HPDE6-E6E7 (cell line): ENCODE measurements around the gene PRR18.

Experiments used
- DNase-seq: peaks from one replicate; pipeline ENCODE4 v3.0.0; 2011; ENCODE audit warnings: missing footprints; ENCODE audit errors: extremely low spot score

PRR18 gene

GRCh38 chr6:166305562-166306117, 2.6 kb downstream of the PRR18 start:
- no peak for DNase-seq

- DNase-seq, result no peak
Measured at GRCh38 chr6:166304106-166304505, 4.1 kb downstream of the PRR18 start.

- DNase-seq, result no peak
Measured at GRCh38 chr6:166301611-166302529, 6.3 kb downstream of the PRR18 start.

- DNase-seq, result no peak
Measured at GRCh38 chr6:166300357-166300987, 7.7 kb downstream of the PRR18 start.

GRCh38 chr6:166297606-166298005, 10.6 kb downstream of the PRR18 start:
- DNase-seq, result no peak

GRCh38 chr6:166296035-166296883, 11.9 kb downstream of the PRR18 start:
- DNase-seq, result no peak

- DNase-seq, result no peak
Measured at GRCh38 chr6:166293731-166294584, 14.2 kb downstream of the PRR18 start.

GRCh38 chr6:166289207-166290060, 18.8 kb downstream of the PRR18 start:
- DNase-seq, result no peak

GRCh38 chr6:166286839-166287271, 21.3 kb downstream of the PRR18 start:
- no peak for DNase-seq

- no peak for DNase-seq
Measured at GRCh38 chr6:166285233-166285632, 23.0 kb downstream of the PRR18 start.

GRCh38 chr6:166284640-166285039, 23.6 kb downstream of the PRR18 start:
- DNase-seq, result no peak

- DNase-seq, result no peak
Measured at GRCh38 chr6:166282394-166283032, 25.7 kb downstream of the PRR18 start.

GRCh38 chr6:166281104-166281503, 27.1 kb downstream of the PRR18 start:
- DNase-seq, result no peak

GRCh38 chr6:166279393-166279679, 28.9 kb downstream of the PRR18 start:
- no peak for DNase-seq

- DNase-seq, result no peak
Measured at GRCh38 chr6:166278579-166279392, 29.4 kb downstream of the PRR18 start.

GRCh38 chr6:166277892-166278578, 30.2 kb downstream of the PRR18 start:
- DNase-seq, result no peak

GRCh38 chr6:166277018-166277417, 31.2 kb downstream of the PRR18 start:
- no peak for DNase-seq

GRCh38 chr6:166275714-166276166, 32.5 kb downstream of the PRR18 start:
- DNase-seq, result peak; percentile 60
